GM12864 (cell line): ENCODE results near the gene CGAS.
"Not testable (repeated sequence)": the region's sequence is repeated elsewhere in the genome, so short reads cannot be mapped to it uniquely, and the experiment has no call there.

ENCODE experiments used
- DNase-seq: peaks from one replicate; pipeline ENCODE4 v3.0.0-alpha.2; 2011; ENCODE audit warnings: low read depth
- H3K4me3 ChIP-seq: 2 replicates; pipeline ENCODE4 v1.5.1; 2011; ENCODE audit warnings: mild to moderate bottlenecking, low read depth, low read length, control low read depth
- CTCF ChIP-seq: IDR thresholded peaks from 2 replicates; pipeline ENCODE4 v1.5.1; 2011; ENCODE audit warnings: low read depth, mild to moderate bottlenecking, moderate library complexity, low read length, control low read depth, inconsistent platforms; ENCODE audit errors: missing control alignments

CGAS gene

GRCh38 chr6:73409395-73409794 is 42.7 kb downstream of the CGAS start:
- H3K4me3 ChIP-seq, result no peak overlapping the region
- DNase-seq, result no peak
- no peak for TF ChIP-seq CTCF

- H3K4me3 ChIP-seq, result no peak overlapping the region
- DNase-seq, result no peak
- TF ChIP-seq CTCF, result no peak
Observed at GRCh38 chr6:73400656-73401055, 51.4 kb downstream of the CGAS start.

GRCh38 chr6:73395875-73396274 is 56.2 kb downstream of the CGAS start:
- H3K4me3 ChIP-seq, result no peak overlapping the region
- TF ChIP-seq CTCF, result no peak

GRCh38 chr6:73394577-73395354 is 57.3 kb downstream of the CGAS start, which contains the start of gene DDX43:
Gene DDX43, plus strand, starts transcription at chr6:73394828. Its CDS starts 78 bp downstream, at chr6:73394906.
- H3K4me3 ChIP-seq, result no peak within 1 kb of the TSS
- no peak for DNase-seq
- no peak for TF ChIP-seq CTCF

More at GRCh38 chr6:73395875-73396274, 56.2 kb downstream of the CGAS start:
- DNase-seq, result no peak

- no peak for TF ChIP-seq CTCF
- DNase-seq, result no peak
- no peak overlapping the region for H3K4me3 ChIP-seq
Observed at GRCh38 chr6:73393278-73393677, 58.8 kb downstream of the CGAS start.

- H3K4me3 ChIP-seq, DNase-seq: not testable (repeated sequence)
Observed at GRCh38 chr6:73392188-73392587, 59.9 kb downstream of the CGAS start.

- no peak for TF ChIP-seq CTCF
- no peak overlapping the region for H3K4me3 ChIP-seq
- no peak for DNase-seq
Observed at GRCh38 chr6:73391675-73392074, 60.4 kb downstream of the CGAS start.
